NB4 (cell line): ENCODE results near the gene SPNS2.

ENCODE experiments used
- DNase-seq: peaks from one replicate; pipeline ENCODE4 v3.0.0; 2010; ENCODE audit warnings: low read depth
- H3K4me3 ChIP-seq: one replicate; pipeline ENCODE4 v1.5.1; 2011; ENCODE audit warnings: mild to moderate bottlenecking, low read depth, low read length, moderate library complexity
- MAX ChIP-seq: IDR thresholded peaks from 2 replicates; pipeline ENCODE4 v1.6.1; 2011; ENCODE audit warnings: low read depth, low read length
- MYC ChIP-seq: IDR thresholded peaks from 2 replicates; pipeline ENCODE4 v1.6.1; 2011; ENCODE audit warnings: low read depth, low read length
- POLR2A ChIP-seq: IDR thresholded peaks from 2 replicates; pipeline ENCODE4 v1.6.1; 2011; ENCODE audit warnings: mild to moderate bottlenecking; ENCODE audit not compliant: insufficient read length; ENCODE audit errors: extremely low read depth
- TF ChIP-seq, protein P1 (sequence below): IDR thresholded peaks from one replicate; pipeline ENCODE4 v1.5.1; 2012; ENCODE audit warnings: low read depth, low read length

Gene SPNS2

DNA sequence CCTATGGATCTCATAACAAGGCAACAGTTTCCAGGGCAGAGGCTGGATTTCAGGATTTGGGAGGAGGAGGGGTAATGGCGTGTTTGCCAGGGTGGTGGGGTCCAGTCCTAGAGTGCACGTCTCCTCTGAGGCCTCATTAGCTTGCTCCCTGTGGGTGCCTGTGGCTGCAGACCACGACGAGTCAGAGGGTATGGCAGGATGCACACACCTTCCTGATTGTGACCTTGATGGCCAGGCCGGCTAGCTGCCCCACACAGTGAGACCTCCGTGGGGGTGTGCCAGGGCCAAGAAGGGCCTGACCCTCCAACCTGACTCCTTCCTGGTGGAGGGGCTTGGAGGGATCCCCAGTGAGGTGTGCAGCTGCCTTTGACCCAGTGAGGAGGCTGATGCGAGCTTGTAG lies 81.6 kb downstream of the SPNS2 start:
- no peak overlapping the region for H3K4me3 ChIP-seq
- TF ChIP-seq, protein P1, sequence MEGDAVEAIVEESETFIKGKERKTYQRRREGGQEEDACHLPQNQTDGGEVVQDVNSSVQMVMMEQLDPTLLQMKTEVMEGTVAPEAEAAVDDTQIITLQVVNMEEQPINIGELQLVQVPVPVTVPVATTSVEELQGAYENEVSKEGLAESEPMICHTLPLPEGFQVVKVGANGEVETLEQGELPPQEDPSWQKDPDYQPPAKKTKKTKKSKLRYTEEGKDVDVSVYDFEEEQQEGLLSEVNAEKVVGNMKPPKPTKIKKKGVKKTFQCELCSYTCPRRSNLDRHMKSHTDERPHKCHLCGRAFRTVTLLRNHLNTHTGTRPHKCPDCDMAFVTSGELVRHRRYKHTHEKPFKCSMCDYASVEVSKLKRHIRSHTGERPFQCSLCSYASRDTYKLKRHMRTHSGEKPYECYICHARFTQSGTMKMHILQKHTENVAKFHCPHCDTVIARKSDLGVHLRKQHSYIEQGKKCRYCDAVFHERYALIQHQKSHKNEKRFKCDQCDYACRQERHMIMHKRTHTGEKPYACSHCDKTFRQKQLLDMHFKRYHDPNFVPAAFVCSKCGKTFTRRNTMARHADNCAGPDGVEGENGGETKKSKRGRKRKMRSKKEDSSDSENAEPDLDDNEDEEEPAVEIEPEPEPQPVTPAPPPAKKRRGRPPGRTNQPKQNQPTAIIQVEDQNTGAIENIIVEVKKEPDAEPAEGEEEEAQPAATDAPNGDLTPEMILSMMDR: no peak
- TF ChIP-seq MAX (no peak), POLR2A (no peak), MYC (no peak)
- DNase-seq: no peak

- DNase-seq: no peak
- TF ChIP-seq MYC (no peak), MAX (no peak), POLR2A (no peak)
- TF ChIP-seq, protein P1: no peak
- H3K4me3 ChIP-seq: no peak overlapping the region
These were observed 83.4 kb downstream of the SPNS2 start for GRCh38 chr17:4582101-4582501.

DNA sequence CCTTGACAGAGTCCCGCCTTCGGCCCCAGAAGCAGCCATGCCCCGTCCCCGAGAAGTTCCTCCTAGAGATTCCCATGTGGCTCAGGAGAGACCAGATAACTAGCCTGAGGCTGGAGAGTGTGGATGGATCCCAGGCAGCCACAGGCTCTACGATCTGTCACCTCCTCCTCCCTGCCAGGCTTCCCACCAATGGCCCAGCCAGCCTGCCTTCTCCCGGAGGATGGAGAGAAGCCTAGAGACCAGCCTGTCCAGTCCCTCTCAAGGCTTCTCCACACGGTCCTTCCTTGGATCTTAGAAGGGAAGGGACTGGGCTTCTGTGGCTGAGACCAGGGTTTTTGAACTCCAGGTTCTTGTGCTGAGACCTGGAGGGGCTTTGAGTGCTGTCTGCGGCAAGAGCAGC lies 84.0 kb downstream of the SPNS2 start:
- no peak for TF ChIP-seq MYC
- TF ChIP-seq, protein P1: no peak
- DNase-seq: no peak

GRCh38 chr17:4583206-4583605 lies 84.5 kb downstream of the SPNS2 start:
- H3K4me3 ChIP-seq: no peak overlapping the region
- TF ChIP-seq, protein P1: no peak
- no peak for TF ChIP-seq MYC
- TF ChIP-seq MAX: no peak
- no peak for TF ChIP-seq POLR2A
- DNase-seq: no peak

More for the DNA sequence above, 84.0 kb downstream of the SPNS2 start:
- no peak overlapping the region for H3K4me3 ChIP-seq

DNA sequence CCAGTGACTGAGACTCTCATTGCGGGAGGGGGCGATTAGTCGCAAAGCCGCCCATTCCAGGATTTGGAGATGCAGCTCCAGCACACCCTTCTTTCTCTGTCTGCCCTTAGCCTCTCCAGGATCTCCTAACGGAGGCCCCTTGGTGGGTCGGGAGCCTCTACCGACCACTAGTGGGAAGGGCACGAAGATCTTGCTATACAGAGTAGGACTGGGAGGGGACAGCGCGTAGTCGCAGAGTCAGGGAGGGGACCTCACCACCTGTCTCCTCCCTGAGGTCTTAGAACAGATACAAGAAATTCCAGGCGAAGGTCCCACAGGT lies 85.1 kb downstream of the SPNS2 start:
- no peak overlapping the region for H3K4me3 ChIP-seq
- TF ChIP-seq POLR2A (no peak), MYC (no peak), MAX (no peak)
- TF ChIP-seq, protein P1: no peak
- DNase-seq: no peak

- no peak within 1 kb of the TSS for H3K4me3 ChIP-seq
- TF ChIP-seq, protein P1: no peak
- TF ChIP-seq MAX (no peak), POLR2A (no peak), MYC (no peak)
- DNase-seq: no peak
These were observed 85.6 kb downstream of the SPNS2 start, which contains the start of gene SMTNL2 for GRCh38 chr17:4584101-4584916. SMTNL2 (plus strand) TSS chr17:4584529; CDS start chr17:4584606, 77 bp downstream.
